ENCODE measurements around the gene RBM47. TPM values are rescaled to one million over a fixed set of nuclear protein-coding genes. Genes with fewer than 3 reads are reported as not detected.

The RBM47 gene
- total RNA-seq, 5 donors from 2014 or later (not counting 1 experiment from before 2014, with no cell fraction given) = 0.19 to 1.3 (median 0.79) TPM

DNA sequence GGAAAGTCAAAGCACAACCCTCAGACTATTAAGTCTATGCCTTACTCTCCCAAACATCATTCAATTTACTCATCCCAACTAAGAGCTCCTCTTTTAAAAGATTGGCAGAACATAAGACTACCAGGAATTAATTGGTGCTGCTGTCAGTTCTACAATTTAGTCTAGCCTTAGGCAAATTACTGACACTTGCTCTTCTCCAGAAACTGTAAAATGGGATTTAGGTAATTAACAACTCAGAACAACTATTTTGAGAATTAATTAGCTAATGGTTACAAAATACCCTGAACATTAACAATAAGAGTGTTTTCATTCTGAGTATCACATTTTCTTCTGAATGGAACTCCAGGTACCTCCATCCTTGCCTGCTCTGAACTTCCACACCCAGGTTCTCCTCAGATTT, 36.2 kb upstream of the RBM47 start:
- H3K27me3 Mint-ChIP-seq = no peaks in the 10 kb centered on the region
- no peak for DNase-seq
- no peak overlapping the region for H3K27ac Mint-ChIP-seq
- Histone ChIP-seq H3K4me3 (ENCODE audit: control insufficient read depth in 1 of 2, extremely low read depth in 1 of 2, low read length in 1 of 2) (no peak overlapping the region), H3K9me3 (no peaks in the 10 kb centered on the region), H3K4me1 (ENCODE audit: control insufficient read depth in 1 of 2, extremely low read depth in 1 of 2, insufficient read depth in 2 of 2, low read length in 2 of 2) (no peaks in the 10 kb centered on the region), H3K27me3 (replicated peaks in 1 of 2; ENCODE audit: control insufficient read depth in 2 of 2, extremely low read depth in 1 of 2, insufficient read depth in 2 of 2, low read length in 1 of 2) (no peaks in the 10 kb centered on the region), H3K27ac (ENCODE audit: low read length) (no peak overlapping the region), H3K36me3 (ENCODE audit: control insufficient read depth in 2 of 2, extremely low read depth in 1 of 2, insufficient read depth in 1 of 2, low read length in 1 of 2) (no peaks in the 10 kb centered on the region)
- no peak overlapping the region for H3K4me3 Mint-ChIP-seq
- H3K4me1 Mint-ChIP-seq = peaks cover 0 to 6% (median 3%) of the 10 kb centered on the region in 3 donors
- H3K36me3 Mint-ChIP-seq = no peaks in the 10 kb centered on the region
- H3K9me3 Mint-ChIP-seq = no peaks in the 10 kb centered on the region
- ATAC-seq (replicated peaks in 1 of 4) = no peak
- POLR2A ChIA-PET = no interaction called here
- CTCF ChIA-PET = no interaction called here

DNA sequence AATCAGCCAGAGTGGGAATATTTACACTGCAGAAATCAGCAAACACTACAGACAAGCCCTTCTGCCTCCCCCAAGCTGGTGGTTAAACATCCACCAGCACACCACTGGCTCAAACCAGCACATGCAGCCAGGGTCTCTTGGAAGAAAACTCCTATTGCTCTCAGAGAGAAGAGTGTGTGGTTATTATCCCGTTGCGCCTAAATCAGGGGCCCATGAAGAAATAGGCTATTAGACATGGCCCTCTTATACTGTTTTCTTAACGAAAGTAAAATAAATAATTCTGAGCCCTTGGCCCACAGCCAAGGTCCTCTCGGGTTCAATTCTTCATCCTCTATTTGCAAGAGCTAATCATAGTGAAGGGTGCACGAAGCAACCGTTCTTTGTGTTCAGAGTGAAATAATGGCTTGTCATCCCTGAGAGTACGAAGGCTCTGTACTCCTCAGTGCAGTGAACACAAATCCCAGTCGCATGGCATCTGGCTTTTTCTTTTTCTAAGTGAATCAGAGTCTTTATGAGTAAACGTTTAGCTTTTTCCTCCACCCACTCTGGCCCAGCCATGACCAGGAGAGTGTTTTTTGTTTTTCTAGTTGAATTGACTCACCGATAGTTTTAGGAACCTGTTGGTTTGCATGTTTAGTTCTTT, 33.4 kb upstream of the RBM47 start:
- CTCF ChIA-PET = interaction anchor here in 1 of 2 donors (0.8 kb wide), 1 partner anchor 19 kb away, joined by 4 read pairs; no protein-coding TSS in a partner anchor
- H3K27me3 Mint-ChIP-seq = no peaks in the 10 kb centered on the region
- 50% methylated on average over 2 of the region's 10 CpGs for WGBS (ENCODE audit: insufficient coverage)
- Histone ChIP-seq H3K9me3 (no peaks in the 10 kb centered on the region), H3K27ac (ENCODE audit: low read length) (no peak overlapping the region), H3K4me1 (ENCODE audit: control insufficient read depth in 1 of 2, extremely low read depth in 1 of 2, insufficient read depth in 2 of 2, low read length in 2 of 2) (no peaks in the 10 kb centered on the region), H3K27me3 (replicated peaks in 1 of 2; ENCODE audit: control insufficient read depth in 2 of 2, extremely low read depth in 1 of 2, insufficient read depth in 2 of 2, low read length in 1 of 2) (no peaks in the 10 kb centered on the region), H3K36me3 (ENCODE audit: control insufficient read depth in 2 of 2, extremely low read depth in 1 of 2, insufficient read depth in 1 of 2, low read length in 1 of 2) (no peaks in the 10 kb centered on the region), H3K4me3 (ENCODE audit: control insufficient read depth in 1 of 2, extremely low read depth in 1 of 2, low read length in 1 of 2) (no peak overlapping the region)
- ATAC-seq (replicated peaks in 1 of 4) = no peak
- DNase-seq = no peak
- no peaks in the 10 kb centered on the region for H3K9me3 Mint-ChIP-seq
- H3K36me3 Mint-ChIP-seq = no peaks in the 10 kb centered on the region
- POLR2A ChIA-PET = no interaction called here
- H3K4me1 Mint-ChIP-seq = peaks cover 0 to 2% (median under 1%) of the 10 kb centered on the region in 3 donors
- H3K4me3 Mint-ChIP-seq = no peak overlapping the region
- no peak overlapping the region for H3K27ac Mint-ChIP-seq

DNA sequence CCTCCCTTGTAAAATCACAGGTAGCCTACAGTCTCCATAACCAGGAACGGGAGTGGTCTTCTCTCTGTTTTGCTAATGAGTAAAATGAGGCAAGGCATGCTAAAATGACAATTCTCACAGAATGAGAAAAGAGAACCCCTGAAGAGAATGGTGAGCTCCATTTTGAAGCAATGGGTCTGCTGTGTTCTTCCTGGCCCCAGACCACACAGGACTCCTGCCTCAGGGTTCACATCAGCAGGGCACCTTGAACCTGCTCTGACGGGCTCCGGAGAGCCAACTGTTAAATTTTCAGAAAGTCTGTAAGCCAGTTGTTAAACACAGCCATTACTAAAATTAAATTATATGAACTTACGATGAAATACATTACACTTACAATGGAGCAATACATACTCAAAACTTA, 32.1 kb upstream of the RBM47 start:
- Histone ChIP-seq H3K4me3 (ENCODE audit: control insufficient read depth in 1 of 2, extremely low read depth in 1 of 2, low read length in 1 of 2) (no peak overlapping the region), H3K27me3 (replicated peaks in 1 of 2; ENCODE audit: control insufficient read depth in 2 of 2, extremely low read depth in 1 of 2, insufficient read depth in 2 of 2, low read length in 1 of 2) (no peaks in the 10 kb centered on the region), H3K4me1 (ENCODE audit: control insufficient read depth in 1 of 2, extremely low read depth in 1 of 2, insufficient read depth in 2 of 2, low read length in 2 of 2) (no peaks in the 10 kb centered on the region), H3K27ac (ENCODE audit: low read length) (no peak overlapping the region), H3K9me3 (no peaks in the 10 kb centered on the region), H3K36me3 (ENCODE audit: control insufficient read depth in 2 of 2, extremely low read depth in 1 of 2, insufficient read depth in 1 of 2, low read length in 1 of 2) (no peaks in the 10 kb centered on the region)
- ATAC-seq (replicated peaks in 1 of 4) (no peak), DNase-seq (no peak)
- no peaks in the 10 kb centered on the region for H3K27me3 Mint-ChIP-seq
- no peaks in the 10 kb centered on the region for H3K9me3 Mint-ChIP-seq
- ChIA-PET POLR2A (no interaction called here), CTCF (no interaction called here)
- H3K27ac Mint-ChIP-seq = no peak overlapping the region
- H3K4me3 Mint-ChIP-seq = no peak overlapping the region
- H3K36me3 Mint-ChIP-seq = no peaks in the 10 kb centered on the region
- H3K4me1 Mint-ChIP-seq = no peaks in the 10 kb centered on the region
- WGBS (ENCODE audit: insufficient coverage) = no CpG with 5 or more reads among the region's 4 CpGs

DNA sequence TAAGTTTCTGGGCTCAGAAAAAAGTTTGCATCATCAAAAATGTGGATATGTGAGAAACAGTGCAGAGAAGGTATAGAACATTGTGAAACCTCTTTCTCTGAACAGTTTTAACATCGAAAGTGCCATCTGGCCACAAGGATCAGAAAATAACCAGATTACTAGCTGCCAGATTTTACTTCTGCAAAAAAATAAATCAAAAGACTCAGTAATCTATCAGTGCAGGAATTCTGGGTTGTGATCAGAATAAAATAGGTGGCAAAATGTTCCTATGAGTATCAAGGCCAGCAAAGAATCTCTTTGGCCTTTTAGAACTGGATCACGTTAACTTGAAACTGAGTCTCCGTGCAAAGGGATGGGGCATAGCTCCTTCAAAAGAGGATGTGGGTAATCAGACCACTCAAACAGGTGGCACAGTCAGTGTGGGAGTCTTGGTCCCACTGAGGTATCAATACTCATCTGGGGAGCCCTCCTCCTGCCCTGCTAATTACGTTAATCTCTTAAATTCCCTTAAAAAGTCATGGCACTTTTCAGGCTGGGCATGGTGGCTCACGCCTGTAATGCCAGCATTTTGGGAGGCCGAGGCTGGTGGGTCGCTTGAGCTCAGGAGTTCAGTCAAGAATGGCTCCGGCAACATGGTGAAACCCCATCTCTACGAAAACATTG, 26.7 kb upstream of the RBM47 start:
- Mint-ChIP-seq H3K4me3 (no peak overlapping the region), H3K27me3 (no peaks in the 10 kb centered on the region), H3K36me3 (no peaks in the 10 kb centered on the region), H3K4me1 (peaks cover 0 to 3% (median 3%) of the 10 kb centered on the region in 3 donors), H3K9me3 (no peaks in the 10 kb centered on the region), H3K27ac (no peak overlapping the region)
- Histone ChIP-seq H3K36me3 (ENCODE audit: control insufficient read depth in 2 of 2, extremely low read depth in 1 of 2, insufficient read depth in 1 of 2, low read length in 1 of 2) (no peaks in the 10 kb centered on the region), H3K27ac (ENCODE audit: low read length) (no peak overlapping the region), H3K27me3 (replicated peaks in 1 of 2; ENCODE audit: control insufficient read depth in 2 of 2, extremely low read depth in 1 of 2, insufficient read depth in 2 of 2, low read length in 1 of 2) (no peaks in the 10 kb centered on the region), H3K4me1 (ENCODE audit: control insufficient read depth in 1 of 2, extremely low read depth in 1 of 2, insufficient read depth in 2 of 2, low read length in 2 of 2) (no peaks in the 10 kb centered on the region), H3K4me3 (ENCODE audit: control insufficient read depth in 1 of 2, extremely low read depth in 1 of 2, low read length in 1 of 2) (no peak overlapping the region), H3K9me3 (no peaks in the 10 kb centered on the region)
- ChIA-PET CTCF (no interaction called here), POLR2A (interaction anchor here in 1 of 2 donors (0.6 kb wide), 1 partner anchor 34 kb away, joined by 4 read pairs; no protein-coding TSS in a partner anchor)
- DNase-seq = no peak
- 54% methylated on average over 8 of the region's 9 CpGs for WGBS (ENCODE audit: insufficient coverage)
- peak in 1 of 4 experiments; percentile 19 for ATAC-seq (replicated peaks in 1 of 4)

DNA sequence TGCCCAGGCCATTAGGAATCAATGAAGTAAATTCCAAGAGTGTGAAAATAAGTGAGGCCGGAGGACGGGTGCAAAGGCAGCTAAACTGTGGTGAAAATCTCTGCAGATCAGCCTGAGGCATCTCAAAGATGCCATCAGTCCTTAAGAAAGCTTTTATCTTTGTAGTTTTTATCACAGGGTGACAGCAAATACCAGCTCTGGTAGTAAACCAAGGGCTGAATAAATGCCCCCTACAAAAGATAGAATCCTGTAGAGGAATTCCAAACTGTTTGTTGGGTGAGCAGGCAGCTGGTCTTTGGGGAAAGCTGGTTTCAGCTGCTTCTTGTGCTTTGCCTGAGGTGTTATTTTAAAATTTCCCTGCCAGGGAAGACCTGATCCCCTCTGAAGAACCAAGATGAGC, 21.6 kb upstream of the RBM47 start:
- ATAC-seq (replicated peaks in 1 of 4) (no peak), DNase-seq (no peak)
- Histone ChIP-seq H3K27ac (ENCODE audit: low read length) (no peak overlapping the region), H3K9me3 (no peaks in the 10 kb centered on the region), H3K27me3 (replicated peaks in 1 of 2; ENCODE audit: control insufficient read depth in 2 of 2, extremely low read depth in 1 of 2, insufficient read depth in 2 of 2, low read length in 1 of 2) (no peaks in the 10 kb centered on the region), H3K4me3 (ENCODE audit: control insufficient read depth in 1 of 2, extremely low read depth in 1 of 2, low read length in 1 of 2) (no peak overlapping the region), H3K36me3 (ENCODE audit: control insufficient read depth in 2 of 2, extremely low read depth in 1 of 2, insufficient read depth in 1 of 2, low read length in 1 of 2) (no peaks in the 10 kb centered on the region), H3K4me1 (ENCODE audit: control insufficient read depth in 1 of 2, extremely low read depth in 1 of 2, insufficient read depth in 2 of 2, low read length in 2 of 2) (no peaks in the 10 kb centered on the region)
- WGBS (ENCODE audit: insufficient coverage) = 88% methylated on average over 2 of the region's 2 CpGs
- Mint-ChIP-seq H3K27ac (no peak overlapping the region), H3K4me3 (no peak overlapping the region), H3K36me3 (no peaks in the 10 kb centered on the region), H3K4me1 (peaks cover 0 to 3% (median 3%) of the 10 kb centered on the region in 3 donors), H3K27me3 (no peaks in the 10 kb centered on the region), H3K9me3 (no peaks in the 10 kb centered on the region)
- ChIA-PET CTCF (no interaction called here), POLR2A (no interaction called here)

DNA sequence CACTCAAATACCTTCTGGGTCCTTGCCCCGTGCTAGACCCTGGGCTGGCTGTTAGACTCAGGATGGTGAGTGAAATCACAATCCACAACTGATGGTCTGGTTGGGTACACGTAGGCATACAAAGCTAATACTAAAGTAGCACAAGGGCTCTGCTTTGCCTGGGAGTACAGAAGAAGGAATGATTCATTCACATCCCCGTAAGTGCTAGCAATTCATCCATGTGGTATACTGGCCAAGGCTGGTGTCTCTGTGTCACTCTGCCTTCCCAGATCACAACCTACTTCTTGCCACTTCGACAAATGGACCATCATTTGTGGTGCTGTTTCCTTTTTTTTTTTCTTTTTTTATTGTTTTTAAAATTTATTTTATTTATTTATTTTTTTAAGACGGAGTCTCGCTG, 19.7 kb upstream of the RBM47 start:
- Histone ChIP-seq H3K9me3 (no peaks in the 10 kb centered on the region), H3K4me1 (ENCODE audit: control insufficient read depth in 1 of 2, extremely low read depth in 1 of 2, insufficient read depth in 2 of 2, low read length in 2 of 2) (no peaks in the 10 kb centered on the region), H3K4me3 (ENCODE audit: control insufficient read depth in 1 of 2, extremely low read depth in 1 of 2, low read length in 1 of 2) (no peak overlapping the region), H3K27ac (ENCODE audit: low read length) (no peak overlapping the region), H3K27me3 (replicated peaks in 1 of 2; ENCODE audit: control insufficient read depth in 2 of 2, extremely low read depth in 1 of 2, insufficient read depth in 2 of 2, low read length in 1 of 2) (peaks cover 0 to 2% of the 10 kb centered on the region in 2 experiments), H3K36me3 (ENCODE audit: control insufficient read depth in 2 of 2, extremely low read depth in 1 of 2, insufficient read depth in 1 of 2, low read length in 1 of 2) (no peaks in the 10 kb centered on the region)
- no peaks in the 10 kb centered on the region for H3K36me3 Mint-ChIP-seq
- no peaks in the 10 kb centered on the region for H3K4me1 Mint-ChIP-seq
- no peak overlapping the region for H3K4me3 Mint-ChIP-seq
- DNase-seq (no peak), ATAC-seq (replicated peaks in 1 of 4) (no peak)
- ChIA-PET POLR2A (interaction anchor here in 1 of 2 donors (0.7 kb wide), 1 partner anchor 250 kb away, joined by 3 read pairs; no protein-coding TSS in a partner anchor), CTCF (interaction anchor here in 1 of 2 donors (0.6 kb wide), 1 partner anchor 133 kb away, joined by 4 read pairs; no protein-coding TSS in a partner anchor)
- no peaks in the 10 kb centered on the region for H3K27me3 Mint-ChIP-seq
- 93% methylated on average over 2 of the region's 6 CpGs for WGBS (ENCODE audit: insufficient coverage)
- no peak overlapping the region for H3K27ac Mint-ChIP-seq
- H3K9me3 Mint-ChIP-seq = no peaks in the 10 kb centered on the region
